Adrenal gland (tissue), 5 donors: Measurements from ENCODE around the gene SNAP47.

Source experiments
- POLR2A ChIP-seq, 2 donors: fragments of 450-650 bp; IDR thresholded peaks; one replicate each; pipeline ENCODE4 v1.6.1; 2017; ENCODE audit warnings: antibody characterized with exemption in 2 of 2, mild to moderate bottlenecking in 2 of 2, moderate library complexity in 1 of 2
- TF ChIP-seq, protein P1 (sequence below), 6 experiments: fragments of 450-650 bp in 4 of 6; fragments of 200-600 bp in 2 of 6; sonication (generic) in 1 of 6; IDR thresholded peaks; 1 replicate in 5 of 6; 2 replicates in 1 of 6; pipeline versions ENCODE4 v1.5.1 to v1.8.0; 2016 to 2021; ENCODE audit warnings: antibody characterized with exemption in 6 of 6, mild to moderate bottlenecking in 2 of 6, moderate library complexity in 1 of 6
- donor health status: DM: no; HTN: no; CAD: no.

DNA sequence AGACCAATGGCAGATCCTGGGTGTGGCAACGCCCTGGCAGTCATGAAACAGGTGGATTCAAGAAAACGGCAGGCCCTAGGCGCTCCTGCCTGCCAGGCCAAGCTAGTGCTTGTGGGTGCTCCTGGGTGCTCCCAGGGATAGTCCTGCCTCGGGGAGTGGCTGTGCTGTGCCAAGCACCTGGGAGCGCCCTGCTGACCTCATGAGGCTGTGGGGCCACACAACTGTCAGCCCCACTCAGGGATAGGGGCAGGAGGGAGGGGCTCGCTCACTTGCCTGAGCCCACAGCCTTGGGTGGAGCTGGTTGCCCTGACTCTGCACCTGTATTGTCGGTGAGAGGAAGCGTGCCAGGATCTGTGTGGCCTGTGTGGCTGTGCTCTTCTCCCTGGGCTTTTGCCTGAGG is 9.4 kb downstream of the SNAP47 start:
- TF ChIP-seq, protein P1, sequence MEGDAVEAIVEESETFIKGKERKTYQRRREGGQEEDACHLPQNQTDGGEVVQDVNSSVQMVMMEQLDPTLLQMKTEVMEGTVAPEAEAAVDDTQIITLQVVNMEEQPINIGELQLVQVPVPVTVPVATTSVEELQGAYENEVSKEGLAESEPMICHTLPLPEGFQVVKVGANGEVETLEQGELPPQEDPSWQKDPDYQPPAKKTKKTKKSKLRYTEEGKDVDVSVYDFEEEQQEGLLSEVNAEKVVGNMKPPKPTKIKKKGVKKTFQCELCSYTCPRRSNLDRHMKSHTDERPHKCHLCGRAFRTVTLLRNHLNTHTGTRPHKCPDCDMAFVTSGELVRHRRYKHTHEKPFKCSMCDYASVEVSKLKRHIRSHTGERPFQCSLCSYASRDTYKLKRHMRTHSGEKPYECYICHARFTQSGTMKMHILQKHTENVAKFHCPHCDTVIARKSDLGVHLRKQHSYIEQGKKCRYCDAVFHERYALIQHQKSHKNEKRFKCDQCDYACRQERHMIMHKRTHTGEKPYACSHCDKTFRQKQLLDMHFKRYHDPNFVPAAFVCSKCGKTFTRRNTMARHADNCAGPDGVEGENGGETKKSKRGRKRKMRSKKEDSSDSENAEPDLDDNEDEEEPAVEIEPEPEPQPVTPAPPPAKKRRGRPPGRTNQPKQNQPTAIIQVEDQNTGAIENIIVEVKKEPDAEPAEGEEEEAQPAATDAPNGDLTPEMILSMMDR (IDR thresholded peaks at IDR 0.05) = no peak
- no peak for TF ChIP-seq POLR2A (IDR thresholded peaks at IDR 0.05)
